Esophagus squamous epithelium (tissue), 5 donors: ENCODE data around the gene AJUBA. TPM values are rescaled to one million over a fixed set of nuclear protein-coding genes. Genes with fewer than 3 reads are reported as not detected.
"Not testable (repeated sequence)": the region's sequence is repeated elsewhere in the genome, so short reads cannot be mapped to it uniquely, and the experiment has no call there.

Experiments used
- DNase-seq: peaks from one replicate; lab custom pipeline; 2025; lab: John Stamatoyannopoulos, UW
- H3K27ac ChIP-seq, 4 donors: fragments of 200-600 bp; sonication (generic); one replicate each; pipeline ENCODE4 v1.5.1; 2016 to 2019; ENCODE audit warnings: mild to moderate bottlenecking in 1 of 4
- H3K27me3 ChIP-seq, 4 donors: fragments of 200-600 bp; sonication (generic); 1 replicate in 3 of 4; 2 replicates in 1 of 4; pipeline versions ENCODE4 v1.5.1 to v1.6.0; 2017 to 2021; ENCODE audit warnings: antibody characterized with exemption in 1 of 4
- H3K36me3 ChIP-seq, 3 donors: fragments of 200-600 bp; sonication (generic); one replicate each; pipeline ENCODE4 v1.5.1; 2016 to 2019
- H3K4me1 ChIP-seq, 3 donors: fragments of 200-600 bp; sonication (generic); one replicate each; pipeline ENCODE4 v1.5.1; 2017 to 2019
- H3K4me3 ChIP-seq, 4 donors: fragments of 200-600 bp; sonication (generic); 1 replicate in 3 of 4; 2 replicates in 1 of 4; pipeline ENCODE4 v1.5.1; 2016 to 2019; ENCODE audit warnings: mild to moderate bottlenecking in 2 of 4, moderate library complexity in 1 of 4
- H3K9me3 ChIP-seq, 3 donors: fragments of 200-600 bp; sonication (generic); one replicate each; pipeline ENCODE4 v1.5.1; 2016 to 2019
- CTCF ChIP-seq, 6 experiments: fragments of 450-650 bp in 4 of 6; fragments of 200-600 bp in 2 of 6; sonication (generic) in 2 of 6; IDR thresholded peaks; one replicate each; pipeline ENCODE4 v1.5.1; 2016 to 2019; ENCODE audit warnings: antibody characterized with exemption in 6 of 6, mild to moderate bottlenecking in 4 of 6, moderate library complexity in 4 of 6
- POLR2A ChIP-seq, 4 donors: fragments of 450-650 bp; IDR thresholded peaks; one replicate each; pipeline ENCODE4 v1.6.1; 2017; ENCODE audit warnings: antibody characterized with exemption in 4 of 4, mild to moderate bottlenecking in 4 of 4, moderate library complexity in 3 of 4
- WGBS, 2 donors: methylation state at CpG; one replicate each; pipeline ENCODE4 v1.1.5; 2018; 5-methylcytosine and 5-hydroxymethylcytosine counted together
- intact Hi-C: fragments of 100-400 bp; cut with DNase I; formaldehyde crosslinking; loops from one replicate; pipeline ENCODE4 v1.15.0; 2022
- total RNA-seq, 4 donors: library from RNA; depleted of rRNA; stranded (reverse); fragments of >200 nt; gene quantifications; one replicate each; pipeline ENCODE4 v1.1.0, GENCODE V29; 2016
- donor health status: DM: yes; HTN: yes; CAD: no.

Gene AJUBA
- total RNA-seq, 4 donors from 2014 or later = 31.3 to 44.3 (median 34.5) TPM

- DNase-seq = no peak
- no peaks in the 10 kb centered on the region for H3K9me3 ChIP-seq
- WGBS, 2 donors = 17 to 18% methylated on average over 19 of the region's 19 CpGs
- TF ChIP-seq POLR2A (IDR thresholded peaks at IDR 0.05) (no peak), CTCF (IDR thresholded peaks at IDR 0.05) (no peak)
- peaks cover 6 to 34% (median 11%) of the 10 kb centered on the region in 3 donors for H3K4me1 ChIP-seq
- intact Hi-C loops = no loop called here
- H3K4me3 ChIP-seq = peak overlapping the region; percentile 53 to 82 (median 71)
- peak overlapping the region; percentile 94 to 98 (median 96) for H3K27ac ChIP-seq
- no peaks in the 10 kb centered on the region for H3K27me3 ChIP-seq
- peaks cover 0 to 26% (median 0%) of the 10 kb centered on the region in 3 donors for H3K36me3 ChIP-seq
Measured at GRCh38 chr14:22955702-22956569, 26.4 kb downstream of the AJUBA start.

GRCh38 chr14:22952418-22952817 is 29.9 kb downstream of the AJUBA start:
- no peaks in the 10 kb centered on the region for H3K9me3 ChIP-seq
- no peaks in the 10 kb centered on the region for H3K27me3 ChIP-seq
- no peak overlapping the region for H3K4me3 ChIP-seq
- H3K36me3 ChIP-seq = peaks cover 0 to 60% (median 4%) of the 10 kb centered on the region in 3 donors
- TF ChIP-seq POLR2A (IDR thresholded peaks at IDR 0.05) (no peak), CTCF (IDR thresholded peaks at IDR 0.05) (no peak)
- WGBS, 2 donors = 87 to 100% methylated on average over 1 of the region's 1 CpG
- no peak for DNase-seq
- peaks cover 6 to 30% (median 11%) of the 10 kb centered on the region in 3 donors for H3K4me1 ChIP-seq
- intact Hi-C loops = no loop called here
- H3K27ac ChIP-seq = no peak overlapping the region

GRCh38 chr14:22951795-22952194 is 30.6 kb downstream of the AJUBA start:
- 91 to 92% methylated on average over 8 of the region's 8 CpGs for WGBS, 2 donors
- DNase-seq = not testable (repeated sequence)
- peaks cover 0 to 66% (median 10%) of the 10 kb centered on the region in 3 donors for H3K36me3 ChIP-seq

GRCh38 chr14:22945642-22946041 is 36.7 kb downstream of the AJUBA start:
- Histone ChIP-seq H3K4me3 (no peak overlapping the region), H3K9me3 (no peaks in the 10 kb centered on the region), H3K27me3 (no peaks in the 10 kb centered on the region), H3K27ac (no peak overlapping the region), H3K36me3 (peaks cover 0 to 63% (median 18%) of the 10 kb centered on the region in 3 donors), H3K4me1 (no peaks in the 10 kb centered on the region)
- intact Hi-C loops = no loop called here
- TF ChIP-seq POLR2A (IDR thresholded peaks at IDR 0.05) (no peak), CTCF (IDR thresholded peaks at IDR 0.05) (no peak)
- WGBS, 2 donors = 89% methylated on average over 3 of the region's 3 CpGs
- no peak for DNase-seq

More at GRCh38 chr14:22951795-22952194, 30.6 kb downstream of the AJUBA start:
- intact Hi-C loops, H3K27ac ChIP-seq, H3K27me3 ChIP-seq, H3K4me3 ChIP-seq, H3K9me3 ChIP-seq: not testable (repeated sequence)
- peaks cover 6 to 26% (median 11%) of the 10 kb centered on the region in 3 donors for H3K4me1 ChIP-seq

- TF ChIP-seq CTCF (IDR thresholded peaks at IDR 0.05) (no peak), POLR2A (IDR thresholded peaks at IDR 0.05) (no peak)
- Histone ChIP-seq H3K9me3 (no peaks in the 10 kb centered on the region), H3K4me1 (no peaks in the 10 kb centered on the region), H3K4me3 (no peak overlapping the region), H3K36me3 (peaks cover 0 to 17% (median 0%) of the 10 kb centered on the region in 3 donors), H3K27me3 (no peaks in the 10 kb centered on the region), H3K27ac (no peak overlapping the region)
- no peak for DNase-seq
- WGBS, 2 donors = 86 to 91% methylated on average over 4 of the region's 4 CpGs
- intact Hi-C loops = no loop called here
Measured at GRCh38 chr14:22939684-22940083, 42.7 kb downstream of the AJUBA start.
